K562 (cell line): Measurements from ENCODE around the gene FARP2. TPM values are rescaled to one million over a fixed set of nuclear protein-coding genes. Genes with fewer than 3 reads are reported as not detected.

Experiments
- BMI1 ChIP-seq: fragments of 150-350 bp; IDR thresholded peaks from 2 replicates; pipeline ENCODE4 v1.6.1; 2014; ENCODE audit warnings: low read length
- CBFA2T2 ChIP-seq: fragments of 450-650 bp; conservative IDR thresholded peaks from 2 replicates; pipeline ENCODE4 v1.6.1; 2017; ENCODE audit warnings: mild to moderate bottlenecking
- DPF2 ChIP-seq: fragments of 450-650 bp; IDR thresholded peaks from 2 replicates; pipeline ENCODE4 v1.6.1; 2016
- EGR1 ChIP-seq: fragments of 450-650 bp; conservative IDR thresholded peaks from 2 replicates; pipeline ENCODE4 v1.6.1; 2017; ENCODE audit warnings: mild to moderate bottlenecking
- KDM1A ChIP-seq, 2 experiments: fragments of 450-650 bp; IDR thresholded peaks; 2 replicates each; pipeline ENCODE4 v1.6.1; 2016; ENCODE audit warnings: mild to moderate bottlenecking in 2 of 2
- NFIC ChIP-seq: fragments of 450-650 bp; IDR thresholded peaks from 2 replicates; pipeline ENCODE4 v1.6.1; 2017; ENCODE audit warnings: mild to moderate bottlenecking, inconsistent platforms
- ZNF253 ChIP-seq: fragments of 250-450 bp; sonication (Bioruptor Pico); conservative IDR thresholded peaks from 2 replicates; pipeline ENCODE4 v1.6.1; 2021; ENCODE audit warnings: mild to moderate bottlenecking
- ZNF77 ChIP-seq: fragments of 250-450 bp; sonication (Bioruptor Pico); IDR thresholded peaks from 2 replicates; pipeline ENCODE4 v1.5.0; 2020
- polyA plus RNA-seq, 8 experiments: library from polyadenylated mRNA; depleted of rRNA in 4 of 8; stranded (reverse) in 5 of 8; unstranded in 3 of 8; fragments of >200 nt; fragmentation: Nextera tagmentation in 2 of 8; fragmentation: Illumina TruSeq in 1 of 8; extraction: Ambion mirVana in 2 of 8; extraction: Trizol in 1 of 8; gene quantifications; 2 replicates each; pipeline versions ENCODE4 v1.2.1 to v1.2.3, GENCODE V29; 2011 to 2014; ENCODE audit warnings: inconsistent platforms in 1 of 8, missing spikeins in 1 of 8
- total RNA-seq, 7 experiments: library from RNA; depleted of rRNA in 6 of 7; stranded (reverse); fragments of >200 nt in 6 of 7; fragmentation: Illumina TruSeq in 2 of 7; extraction: Trizol in 2 of 7; gene quantifications; 2 replicates each; pipeline versions ENCODE4 v1.2.1 to v1.2.3, GENCODE V29; 2011 to 2021; ENCODE audit warnings: low replicate concordance in 1 of 7
- TF ChIP-seq, protein P1 (sequence below), 2 experiments: fragments of 450-650 bp; IDR thresholded peaks; 2 replicates each; pipeline ENCODE4 v1.6.1; 2016; ENCODE audit warnings: mild to moderate bottlenecking in 2 of 2, borderline replicate concordance in 1 of 2, low read depth in 1 of 2, moderate library complexity in 1 of 2
- TF ChIP-seq, protein P2 (sequence below): fragments of 250-450 bp; sonication (Bioruptor Pico); IDR thresholded peaks from 2 replicates; pipeline ENCODE4 v1.4.0; 2020

Gene FARP2
- total and polyA plus RNA-seq, 9 of the 15 experiments (the other 6 are each of a cell fraction or from before 2014, with no cell fraction given), result 4.1 to 38.1 (median 21.1) TPM

GRCh38 chr2:241489088-241489487 is 133.0 kb downstream of the FARP2 start (continued):
- peak in 1 of 2 experiments; percentile 36; a peak in 1 of 4 replicates for TF ChIP-seq KDM1A (IDR thresholded peaks at IDR 0.05)
- TF ChIP-seq, protein P1, sequence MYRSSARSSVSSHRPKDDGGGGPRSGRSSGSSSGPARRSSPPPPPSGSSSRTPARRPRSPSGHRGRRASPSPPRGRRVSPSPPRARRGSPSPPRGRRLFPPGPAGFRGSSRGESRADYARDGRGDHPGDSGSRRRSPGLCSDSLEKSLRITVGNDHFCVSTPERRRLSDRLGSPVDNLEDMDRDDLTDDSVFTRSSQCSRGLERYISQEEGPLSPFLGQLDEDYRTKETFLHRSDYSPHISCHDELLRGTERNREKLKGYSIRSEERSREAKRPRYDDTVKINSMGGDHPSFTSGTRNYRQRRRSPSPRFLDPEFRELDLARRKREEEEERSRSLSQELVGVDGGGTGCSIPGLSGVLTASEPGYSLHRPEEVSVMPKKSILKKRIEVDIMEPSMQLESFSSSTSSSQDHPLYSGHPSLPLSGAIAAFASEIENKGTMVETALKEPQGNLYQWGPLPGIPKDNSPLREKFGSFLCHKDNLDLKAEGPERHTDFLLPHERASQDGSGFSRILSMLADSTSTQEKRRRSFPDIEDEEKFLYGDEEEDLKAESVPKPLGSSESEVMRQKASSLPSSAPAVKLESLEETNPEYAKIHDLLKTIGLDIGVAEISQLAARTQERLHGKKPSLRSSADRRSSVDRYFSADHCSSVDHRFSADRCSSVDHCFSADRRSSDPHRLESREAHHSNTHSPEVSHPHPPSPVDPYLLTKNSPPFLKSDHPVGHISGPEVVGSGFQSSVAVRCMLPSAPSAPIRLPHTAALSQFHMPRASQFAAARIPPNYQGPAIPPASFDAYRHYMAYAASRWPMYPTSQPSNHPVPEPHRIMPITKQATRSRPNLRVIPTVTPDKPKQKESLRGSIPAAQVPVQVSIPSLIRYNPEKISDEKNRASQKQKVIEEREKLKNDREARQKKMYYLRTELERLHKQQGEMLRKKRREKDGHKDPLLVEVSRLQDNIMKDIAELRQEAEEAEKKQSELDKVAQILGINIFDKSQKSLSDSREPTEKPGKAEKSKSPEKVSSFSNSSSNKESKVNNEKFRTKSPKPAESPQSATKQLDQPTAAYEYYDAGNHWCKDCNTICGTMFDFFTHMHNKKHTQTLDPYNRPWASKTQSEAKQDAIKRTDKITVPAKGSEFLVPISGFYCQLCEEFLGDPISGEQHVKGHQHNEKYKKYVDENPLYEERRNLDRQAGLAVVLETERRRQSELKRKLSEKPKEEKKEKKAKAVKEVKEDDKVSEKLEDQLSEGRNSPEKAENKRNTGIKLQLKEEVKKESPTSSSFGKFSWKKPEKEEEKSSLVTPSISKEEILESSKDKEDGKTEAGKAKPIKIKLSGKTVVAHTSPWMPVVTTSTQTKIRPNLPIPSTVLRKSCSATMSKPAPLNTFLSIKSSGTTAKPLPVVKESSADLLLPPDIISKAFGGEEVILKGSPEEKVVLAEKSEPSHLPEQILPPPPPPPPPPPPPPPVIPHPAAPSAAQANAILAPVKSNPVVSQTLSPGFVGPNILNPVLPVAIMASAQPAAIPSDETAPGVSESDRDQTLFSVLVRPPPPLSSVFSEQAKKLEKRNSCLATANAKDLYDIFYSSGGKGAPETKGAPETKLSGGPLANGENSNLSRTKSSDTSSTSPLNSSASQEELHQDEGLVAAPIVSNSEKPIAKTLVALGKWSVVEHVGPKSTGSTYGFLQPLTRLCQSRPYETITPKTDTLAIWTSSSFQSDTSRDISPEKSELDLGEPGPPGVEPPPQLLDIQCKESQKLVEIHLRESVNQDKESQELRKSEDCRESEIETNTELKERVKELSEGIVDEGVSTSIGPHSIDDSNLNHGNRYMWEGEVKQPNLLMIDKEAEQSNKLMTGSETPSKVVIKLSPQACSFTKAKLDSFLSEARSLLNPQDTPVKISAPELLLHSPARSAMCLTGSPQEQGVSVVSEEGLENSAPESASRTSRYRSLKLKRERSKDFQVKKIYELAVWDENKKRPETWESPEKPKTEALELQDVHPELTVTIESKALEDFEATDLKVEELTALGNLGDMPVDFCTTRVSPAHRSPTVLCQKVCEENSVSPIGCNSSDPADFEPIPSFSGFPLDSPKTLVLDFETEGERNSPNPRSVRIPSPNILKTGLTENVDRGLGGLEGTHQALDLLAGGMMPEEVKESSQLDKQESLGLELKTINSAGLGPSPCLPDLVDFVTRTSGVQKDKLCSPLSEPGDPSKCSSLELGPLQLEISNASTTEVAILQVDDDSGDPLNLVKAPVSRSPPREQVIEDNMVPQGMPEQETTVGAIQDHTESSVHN (IDR thresholded peaks at IDR 0.05; ENCODE audit: borderline replicate concordance in 1 of 2, low read depth in 1 of 2), result no peak
- TF ChIP-seq DPF2, result peak; percentile 30; the same call in 1 of the 2 replicates
- TF ChIP-seq NFIC, result peak; percentile 54; the same call in 1 of the 2 replicates
- TF ChIP-seq, protein P2, sequence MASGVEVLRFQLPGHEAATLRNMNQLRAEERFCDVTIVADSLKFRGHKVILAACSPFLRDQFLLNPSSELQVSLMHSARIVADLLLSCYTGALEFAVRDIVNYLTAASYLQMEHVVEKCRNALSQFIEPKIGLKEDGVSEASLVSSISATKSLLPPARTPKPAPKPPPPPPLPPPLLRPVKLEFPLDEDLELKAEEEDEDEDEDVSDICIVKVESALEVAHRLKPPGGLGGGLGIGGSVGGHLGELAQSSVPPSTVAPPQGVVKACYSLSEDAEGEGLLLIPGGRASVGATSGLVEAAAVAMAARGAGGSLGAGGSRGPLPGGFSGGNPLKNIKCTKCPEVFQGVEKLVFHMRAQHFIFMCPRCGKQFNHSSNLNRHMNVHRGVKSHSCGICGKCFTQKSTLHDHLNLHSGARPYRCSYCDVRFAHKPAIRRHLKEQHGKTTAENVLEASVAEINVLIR, result no peak
- TF ChIP-seq BMI1, result no peak
- peak; percentile 66 for TF ChIP-seq CBFA2T2
- TF ChIP-seq ZNF253 (CRISPR knock-in tag), result no peak
- no peak for TF ChIP-seq ZNF77 (CRISPR knock-in tag)
- no peak for TF ChIP-seq EGR1
